Upper lobe of left lung (tissue), 6 donors: ENCODE measurements around the gene MCU. TPM values are rescaled to one million over a fixed set of nuclear protein-coding genes. Genes with fewer than 3 reads are reported as not detected.

Experiments used
- ATAC-seq, 2 donors: fragments of 200-7000 bp; cut with Tn5 transposase; one replicate each; pipeline ENCODE4 v1.9.1; 2022; ENCODE audit warnings: mild to moderate bottlenecking in 2 of 2, moderate library complexity in 2 of 2; ENCODE audit not compliant: low FRiP score in 2 of 2
- DNase-seq, 2 donors: peaks; one replicate each; pipeline ENCODE4 v3.0.0-alpha.2; 2019 to 2020
- H3K27ac ChIP-seq, 4 donors: fragments of 200-600 bp; sonication (generic); one replicate each; pipeline ENCODE4 v1.5.1; 2016 to 2019
- H3K27me3 ChIP-seq, 4 donors: fragments of 200-600 bp; sonication (generic); one replicate each; pipeline ENCODE4 v1.5.1; 2017 to 2019
- H3K36me3 ChIP-seq, 4 donors: fragments of 200-600 bp; sonication (generic); one replicate each; pipeline ENCODE4 v1.5.1; 2016 to 2019
- H3K4me1 ChIP-seq, 4 donors: fragments of 200-600 bp; sonication (generic); one replicate each; pipeline ENCODE4 v1.5.1; 2018 to 2019
- H3K4me3 ChIP-seq, 4 donors: fragments of 200-600 bp; sonication (generic); one replicate each; pipeline ENCODE4 v1.5.1; 2017 to 2019; ENCODE audit warnings: mild to moderate bottlenecking in 2 of 4, moderate library complexity in 1 of 4
- H3K9me3 ChIP-seq, 4 donors: fragments of 200-600 bp; sonication (generic); one replicate each; pipeline ENCODE4 v1.5.1; 2018 to 2019
- EP300 ChIP-seq, 4 donors: sonication (generic); formaldehyde crosslinking; IDR thresholded peaks; one replicate each; pipeline ENCODE4 v1.5.1; 2017; ENCODE audit warnings: antibody characterized with exemption in 4 of 4, control low read depth in 2 of 4
- POLR2A ChIP-seq, 4 donors: fragments of 450-650 bp; IDR thresholded peaks; one replicate each; pipeline ENCODE4 v1.5.1; 2016 to 2017; ENCODE audit warnings: antibody characterized with exemption in 4 of 4, mild to moderate bottlenecking in 2 of 4
- POLR2AphosphoS5 ChIP-seq, 2 donors: sonication (generic); formaldehyde crosslinking; IDR thresholded peaks; one replicate each; pipeline ENCODE4 v1.5.1; 2017; ENCODE audit warnings: antibody characterized with exemption in 2 of 2
- WGBS, 2 donors: methylation state at CpG; one replicate each; pipeline ENCODE4 v1.1.5; 2017 to 2018; 5-methylcytosine and 5-hydroxymethylcytosine counted together
- total RNA-seq, 6 donors: library from RNA; depleted of rRNA in 4 of 6; stranded (reverse); fragments of >200 nt in 4 of 6; gene quantifications; one replicate each; pipeline versions ENCODE4 v1.1.0 to v1.2.1, GENCODE V29; 2016 to 2021
- TF ChIP-seq, protein P1 (sequence below), 6 experiments: fragments of 450-650 bp in 4 of 6; fragments of 200-600 bp in 2 of 6; sonication (generic) in 2 of 6; IDR thresholded peaks; one replicate each; pipeline ENCODE4 v1.5.1; 2016 to 2019; ENCODE audit warnings: antibody characterized with exemption in 6 of 6
- donor health status: DM: no; HTN: no; CAD: no; lungs with moderate emphysema.
- donor health status: DM: no; HTN: yes; CAD: no; lungs with severe emphysema.

MCU gene
- total RNA-seq, 6 donors from 2014 or later: 28.2 to 50.5 (median 32.1) TPM

DNA sequence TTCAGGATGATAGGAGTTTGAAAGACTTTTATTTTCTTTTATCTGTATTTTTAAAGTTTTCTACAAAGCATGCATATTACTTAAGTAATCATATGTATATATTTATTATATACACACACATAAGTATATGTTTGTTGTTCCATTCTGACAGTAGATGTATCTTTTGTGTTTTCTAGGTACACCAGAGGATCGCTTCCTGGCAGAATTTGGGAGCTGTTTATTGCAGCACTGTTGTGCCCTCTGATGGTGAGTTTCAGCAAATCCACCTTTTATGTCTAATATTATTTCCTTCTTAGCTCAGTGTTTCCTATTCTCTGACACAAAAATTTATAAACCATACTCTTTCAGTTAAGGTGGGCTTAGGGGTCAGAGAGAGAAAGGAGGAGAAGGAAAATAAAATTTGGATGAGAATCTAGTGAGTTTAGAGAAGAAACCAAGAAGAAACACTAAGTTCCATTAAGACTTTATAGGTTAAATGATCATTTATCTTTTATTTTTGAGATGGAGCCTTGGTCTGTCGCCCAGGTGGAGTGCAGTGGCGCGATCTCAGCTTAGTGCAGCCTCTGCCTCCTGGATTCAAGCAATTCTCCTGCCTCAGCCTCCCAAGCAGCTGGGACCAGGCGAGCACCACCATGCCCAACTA is 142.4 kb downstream of the MCU start:
- DNase-seq (peak in 1 of 2 donors; percentile 36), ATAC-seq (peak in 1 of 2 donors; percentile 77)

DNA sequence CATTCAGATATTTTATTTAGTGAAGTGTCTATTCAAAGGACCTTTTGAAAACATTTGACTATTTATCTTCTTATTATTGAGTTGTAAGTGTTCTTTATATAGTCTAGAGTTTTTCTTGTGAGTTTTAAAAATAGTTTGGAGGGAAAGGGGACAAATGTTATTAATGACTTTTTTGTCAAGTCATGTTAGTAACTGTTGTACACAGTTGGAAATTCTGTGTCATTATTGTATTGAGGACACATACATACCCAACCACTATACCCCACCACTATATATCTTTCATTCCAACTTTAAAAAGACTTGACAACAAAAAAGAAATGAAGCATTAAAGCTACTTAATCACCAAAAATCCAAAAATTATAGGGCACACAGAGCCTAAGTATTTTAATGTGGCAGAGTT is 148.4 kb downstream of the MCU start:
- H3K27me3 ChIP-seq: no peaks in the 10 kb centered on the region
- no peak overlapping the region for H3K27ac ChIP-seq
- H3K4me3 ChIP-seq: no peak overlapping the region
- H3K4me1 ChIP-seq: no peaks in the 10 kb centered on the region
- no peaks in the 10 kb centered on the region for H3K9me3 ChIP-seq
- no peak for DNase-seq
- no peaks in the 10 kb centered on the region for H3K36me3 ChIP-seq
- TF ChIP-seq, protein P1, sequence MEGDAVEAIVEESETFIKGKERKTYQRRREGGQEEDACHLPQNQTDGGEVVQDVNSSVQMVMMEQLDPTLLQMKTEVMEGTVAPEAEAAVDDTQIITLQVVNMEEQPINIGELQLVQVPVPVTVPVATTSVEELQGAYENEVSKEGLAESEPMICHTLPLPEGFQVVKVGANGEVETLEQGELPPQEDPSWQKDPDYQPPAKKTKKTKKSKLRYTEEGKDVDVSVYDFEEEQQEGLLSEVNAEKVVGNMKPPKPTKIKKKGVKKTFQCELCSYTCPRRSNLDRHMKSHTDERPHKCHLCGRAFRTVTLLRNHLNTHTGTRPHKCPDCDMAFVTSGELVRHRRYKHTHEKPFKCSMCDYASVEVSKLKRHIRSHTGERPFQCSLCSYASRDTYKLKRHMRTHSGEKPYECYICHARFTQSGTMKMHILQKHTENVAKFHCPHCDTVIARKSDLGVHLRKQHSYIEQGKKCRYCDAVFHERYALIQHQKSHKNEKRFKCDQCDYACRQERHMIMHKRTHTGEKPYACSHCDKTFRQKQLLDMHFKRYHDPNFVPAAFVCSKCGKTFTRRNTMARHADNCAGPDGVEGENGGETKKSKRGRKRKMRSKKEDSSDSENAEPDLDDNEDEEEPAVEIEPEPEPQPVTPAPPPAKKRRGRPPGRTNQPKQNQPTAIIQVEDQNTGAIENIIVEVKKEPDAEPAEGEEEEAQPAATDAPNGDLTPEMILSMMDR (IDR thresholded peaks at IDR 0.05): no peak
- no peak for TF ChIP-seq POLR2A (IDR thresholded peaks at IDR 0.05)
- no peak for TF ChIP-seq EP300 (IDR thresholded peaks at IDR 0.05)
- ATAC-seq: no peak

More for the DNA sequence above, 142.4 kb downstream of the MCU start:
- Histone ChIP-seq H3K4me3 (no peak overlapping the region), H3K27ac (no peak overlapping the region), H3K9me3 (no peaks in the 10 kb centered on the region), H3K4me1 (peaks cover 10 to 25% (median 19%) of the 10 kb centered on the region in 4 donors), H3K36me3 (no peaks in the 10 kb centered on the region), H3K27me3 (no peaks in the 10 kb centered on the region)
- 68 to 76% methylated on average over 5 of the region's 5 CpGs for WGBS, 2 donors
- TF ChIP-seq POLR2A (IDR thresholded peaks at IDR 0.05) (no peak), POLR2AphosphoS5 (IDR thresholded peaks at IDR 0.05) (no peak), EP300 (IDR thresholded peaks at IDR 0.05) (no peak)
- TF ChIP-seq, protein P1 (IDR thresholded peaks at IDR 0.05): peak; percentile 14 to 66 (median 56)

DNA sequence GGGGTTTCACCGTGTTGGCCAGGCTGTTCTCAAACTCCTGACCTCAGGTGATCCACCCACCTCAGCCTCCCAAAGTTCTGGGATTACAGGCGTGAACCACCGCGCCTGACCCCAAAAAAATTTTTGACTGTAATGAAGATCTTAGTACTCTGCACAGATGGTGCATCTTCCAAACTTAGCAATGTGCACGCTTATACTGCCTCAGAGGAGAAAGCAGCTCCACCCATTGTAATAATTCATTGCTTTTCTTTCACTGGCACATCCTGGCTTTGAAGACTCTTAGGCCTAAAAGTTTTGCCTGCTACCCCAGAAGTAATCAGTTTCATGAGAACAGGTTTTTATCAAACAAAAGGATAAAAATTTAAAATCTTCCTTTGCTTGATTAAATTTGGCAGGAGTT is 149.5 kb downstream of the MCU start:
- WGBS, 2 donors: 82 to 90% methylated on average over 5 of the region's 5 CpGs
- H3K36me3 ChIP-seq: no peaks in the 10 kb centered on the region
- H3K27ac ChIP-seq: no peak overlapping the region
- H3K27me3 ChIP-seq: no peaks in the 10 kb centered on the region
- no peak for DNase-seq
- no peaks in the 10 kb centered on the region for H3K9me3 ChIP-seq
- ATAC-seq: no peak
- TF ChIP-seq, protein P1 (IDR thresholded peaks at IDR 0.05): no peak
- TF ChIP-seq POLR2A (IDR thresholded peaks at IDR 0.05) (no peak), EP300 (IDR thresholded peaks at IDR 0.05) (no peak), POLR2AphosphoS5 (IDR thresholded peaks at IDR 0.05) (no peak)
- no peaks in the 10 kb centered on the region for H3K4me1 ChIP-seq
- H3K4me3 ChIP-seq: no peak overlapping the region

DNA sequence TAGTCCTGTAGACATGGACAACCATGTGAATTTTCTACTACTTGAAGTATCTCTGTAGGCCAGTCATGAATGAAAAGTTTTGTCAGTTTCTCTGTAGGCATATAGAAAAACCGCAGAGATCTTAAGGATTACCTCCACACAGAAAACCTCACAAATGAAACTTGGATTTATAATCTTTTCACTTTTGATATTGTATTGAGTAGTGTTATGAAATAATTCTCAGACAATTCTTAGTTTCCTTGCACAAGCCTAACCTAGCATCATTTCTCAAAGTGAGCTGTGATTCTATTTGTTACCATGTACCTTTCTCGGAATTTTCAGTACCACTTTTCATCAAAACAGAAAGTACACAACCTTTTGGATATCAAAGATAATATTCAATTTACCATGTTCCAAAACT is 150.2 kb downstream of the MCU start:
- Histone ChIP-seq H3K4me1 (no peaks in the 10 kb centered on the region), H3K36me3 (no peaks in the 10 kb centered on the region), H3K9me3 (no peaks in the 10 kb centered on the region), H3K27me3 (no peaks in the 10 kb centered on the region), H3K4me3 (no peak overlapping the region), H3K27ac (no peak overlapping the region)
- ATAC-seq (no peak), DNase-seq (no peak)
- WGBS, 2 donors: 90 to 94% methylated on average over 2 of the region's 2 CpGs
- TF ChIP-seq, protein P1 (IDR thresholded peaks at IDR 0.05): no peak
- no peak for TF ChIP-seq POLR2AphosphoS5 (IDR thresholded peaks at IDR 0.05)
- no peak for TF ChIP-seq EP300 (IDR thresholded peaks at IDR 0.05)
- TF ChIP-seq POLR2A (IDR thresholded peaks at IDR 0.05): no peak

DNA sequence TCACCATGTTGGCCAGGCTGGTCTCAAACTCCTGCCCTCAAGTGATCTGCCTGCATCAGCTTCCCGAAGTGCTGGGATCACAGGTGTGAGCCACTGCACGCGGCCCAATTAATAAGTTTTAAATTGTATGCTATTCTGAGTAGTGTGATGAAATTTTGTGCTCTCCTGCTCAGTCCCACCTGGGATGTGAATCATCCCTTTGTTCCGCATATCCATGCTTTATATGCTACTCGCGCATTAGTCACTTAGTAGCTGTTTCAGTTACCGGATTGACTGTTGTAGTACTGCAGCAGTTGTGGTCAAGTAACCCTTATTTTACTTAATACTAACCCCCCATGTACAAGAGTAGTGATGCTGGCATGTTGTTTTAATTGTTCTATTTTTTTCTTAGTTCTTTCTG is 154.3 kb downstream of the MCU start:
- ATAC-seq (no peak), DNase-seq (no peak)
- no peak overlapping the region for H3K27ac ChIP-seq
- no peaks in the 10 kb centered on the region for H3K36me3 ChIP-seq
- WGBS, 2 donors: 89 to 91% methylated on average over 7 of the region's 7 CpGs
- peaks cover 0 to 2% (median 0%) of the 10 kb centered on the region in 4 donors for H3K9me3 ChIP-seq
- no peak overlapping the region for H3K4me3 ChIP-seq
- H3K27me3 ChIP-seq: no peaks in the 10 kb centered on the region
- no peaks in the 10 kb centered on the region for H3K4me1 ChIP-seq
- no peak for TF ChIP-seq POLR2A (IDR thresholded peaks at IDR 0.05)
- no peak for TF ChIP-seq EP300 (IDR thresholded peaks at IDR 0.05)
- TF ChIP-seq POLR2AphosphoS5 (IDR thresholded peaks at IDR 0.05): no peak
- TF ChIP-seq, protein P1 (IDR thresholded peaks at IDR 0.05): no peak
